ENCODE data around the gene CASQ1.

CASQ1 gene

DNA sequence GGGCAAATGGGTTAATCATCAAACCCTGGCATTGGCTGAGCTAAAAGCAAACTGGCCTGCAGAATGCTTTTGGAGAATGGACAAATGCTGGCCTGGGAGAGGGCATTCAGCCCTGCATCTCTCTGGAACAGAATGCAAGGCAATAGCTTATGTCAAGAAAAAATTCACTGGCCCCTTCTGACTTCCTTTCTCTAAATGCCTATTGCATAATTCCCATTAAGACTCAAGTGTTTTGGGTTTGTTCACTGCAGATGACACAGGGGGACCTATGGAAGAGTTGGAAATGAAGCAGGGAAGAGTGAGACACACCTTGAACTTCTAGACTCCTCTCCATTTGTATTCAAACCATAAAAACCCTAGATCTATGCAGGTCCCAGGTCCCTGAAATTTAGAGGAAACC is 30.7 kb downstream of the CASQ1 start:
- TF ChIP-seq, protein P1, sequence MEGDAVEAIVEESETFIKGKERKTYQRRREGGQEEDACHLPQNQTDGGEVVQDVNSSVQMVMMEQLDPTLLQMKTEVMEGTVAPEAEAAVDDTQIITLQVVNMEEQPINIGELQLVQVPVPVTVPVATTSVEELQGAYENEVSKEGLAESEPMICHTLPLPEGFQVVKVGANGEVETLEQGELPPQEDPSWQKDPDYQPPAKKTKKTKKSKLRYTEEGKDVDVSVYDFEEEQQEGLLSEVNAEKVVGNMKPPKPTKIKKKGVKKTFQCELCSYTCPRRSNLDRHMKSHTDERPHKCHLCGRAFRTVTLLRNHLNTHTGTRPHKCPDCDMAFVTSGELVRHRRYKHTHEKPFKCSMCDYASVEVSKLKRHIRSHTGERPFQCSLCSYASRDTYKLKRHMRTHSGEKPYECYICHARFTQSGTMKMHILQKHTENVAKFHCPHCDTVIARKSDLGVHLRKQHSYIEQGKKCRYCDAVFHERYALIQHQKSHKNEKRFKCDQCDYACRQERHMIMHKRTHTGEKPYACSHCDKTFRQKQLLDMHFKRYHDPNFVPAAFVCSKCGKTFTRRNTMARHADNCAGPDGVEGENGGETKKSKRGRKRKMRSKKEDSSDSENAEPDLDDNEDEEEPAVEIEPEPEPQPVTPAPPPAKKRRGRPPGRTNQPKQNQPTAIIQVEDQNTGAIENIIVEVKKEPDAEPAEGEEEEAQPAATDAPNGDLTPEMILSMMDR (conservative IDR thresholded peaks at IDR 0.05; ENCODE audit: low read depth, low read length), result no peak
- no peak for DNase-seq (ENCODE audit: low read depth)
- H3K4me3 ChIP-seq (ENCODE audit: low read depth, low read length), result no peak overlapping the region

DNA sequence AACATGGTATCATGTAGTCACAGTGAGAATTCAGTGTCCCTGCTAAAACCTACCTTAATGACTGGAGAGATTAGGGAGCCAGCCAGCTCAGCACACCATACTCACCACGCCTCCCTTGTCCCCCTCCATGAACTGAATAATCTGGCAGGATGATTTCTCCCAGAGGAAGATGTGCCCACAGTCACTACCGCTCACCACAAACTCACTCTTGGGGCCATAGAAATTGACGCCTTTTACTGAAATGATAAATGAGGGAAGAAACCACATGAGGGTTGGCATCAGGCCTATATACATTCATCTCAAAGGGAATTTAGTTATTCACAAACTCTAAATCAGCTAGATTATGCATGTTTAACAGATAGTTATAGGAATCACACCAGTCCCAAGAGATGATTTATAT is 32.2 kb downstream of the CASQ1 start:
- TF ChIP-seq, protein P1 (conservative IDR thresholded peaks at IDR 0.05; ENCODE audit: low read depth, low read length), result no peak
- DNase-seq (ENCODE audit: low read depth), result no peak
- no peak overlapping the region for H3K4me3 ChIP-seq (ENCODE audit: low read depth, low read length)

DNA sequence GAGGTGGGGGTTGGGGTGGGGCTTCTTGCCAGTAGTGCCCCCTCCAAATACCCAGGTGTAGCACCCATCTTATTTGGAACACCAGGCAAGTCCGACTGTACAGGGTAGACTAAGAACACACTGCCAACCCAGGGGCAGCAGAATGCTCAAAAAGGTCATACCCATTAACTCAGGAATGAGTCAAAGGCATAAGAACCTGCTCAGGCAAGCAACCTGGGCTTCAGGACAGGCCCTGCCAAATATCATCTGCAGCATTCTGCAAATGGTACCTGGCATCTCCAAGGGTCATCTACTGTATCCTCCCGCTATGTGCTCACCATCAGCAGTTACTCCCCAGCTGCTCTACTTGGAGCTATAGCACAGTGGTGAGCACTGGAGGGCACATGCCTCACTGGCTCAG is 34.2 kb downstream of the CASQ1 start:
- TF ChIP-seq, protein P1 (conservative IDR thresholded peaks at IDR 0.05; ENCODE audit: low read depth, low read length), result no peak
- H3K4me3 ChIP-seq (ENCODE audit: low read depth, low read length), result no peak overlapping the region
- no peak for DNase-seq (ENCODE audit: low read depth)

DNA sequence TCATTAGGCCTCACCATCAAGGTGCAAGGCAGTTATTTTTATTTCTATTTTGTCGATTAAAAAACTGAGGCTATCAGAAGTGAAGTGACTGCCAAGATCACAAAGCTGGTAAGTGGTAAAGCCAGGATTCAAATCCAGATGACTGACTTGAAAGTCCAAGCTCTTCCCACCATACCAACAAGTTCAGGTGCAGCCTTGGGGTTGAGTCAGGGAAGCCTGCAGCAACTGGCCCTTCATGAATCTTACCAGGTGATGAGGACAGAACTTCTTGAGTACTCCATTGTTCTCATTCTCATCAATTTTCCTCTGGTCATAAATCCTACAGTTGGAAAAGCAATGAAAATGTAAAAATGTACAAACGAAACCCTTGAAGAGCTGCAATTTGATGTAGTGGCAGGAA is 35.0 kb downstream of the CASQ1 start:
- DNase-seq (ENCODE audit: low read depth), result no peak
- no peak overlapping the region for H3K4me3 ChIP-seq (ENCODE audit: low read depth, low read length)
- TF ChIP-seq, protein P1 (conservative IDR thresholded peaks at IDR 0.05; ENCODE audit: low read depth, low read length), result no peak

DNA sequence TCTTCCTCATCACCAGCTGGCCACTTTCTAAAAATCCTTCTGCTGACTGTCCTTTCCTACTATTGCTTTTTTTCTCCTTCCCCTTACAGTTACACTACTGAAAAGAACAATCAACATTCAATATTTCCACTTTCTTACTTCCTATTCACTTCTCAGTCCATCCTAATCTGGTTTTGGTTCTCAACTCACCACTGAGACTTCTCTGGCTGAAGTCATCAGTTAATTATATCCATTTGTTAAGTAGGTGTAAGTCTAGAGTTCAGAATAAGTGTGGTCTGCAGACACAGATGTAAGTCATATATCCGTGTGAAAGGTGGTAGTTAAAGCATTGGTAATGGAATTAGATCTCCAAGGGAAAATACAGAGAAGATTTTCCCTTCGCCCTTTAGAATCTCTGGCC is 36.2 kb downstream of the CASQ1 start:
- no peak for DNase-seq (ENCODE audit: low read depth)
- TF ChIP-seq, protein P1 (conservative IDR thresholded peaks at IDR 0.05; ENCODE audit: low read depth, low read length), result no peak

DNA sequence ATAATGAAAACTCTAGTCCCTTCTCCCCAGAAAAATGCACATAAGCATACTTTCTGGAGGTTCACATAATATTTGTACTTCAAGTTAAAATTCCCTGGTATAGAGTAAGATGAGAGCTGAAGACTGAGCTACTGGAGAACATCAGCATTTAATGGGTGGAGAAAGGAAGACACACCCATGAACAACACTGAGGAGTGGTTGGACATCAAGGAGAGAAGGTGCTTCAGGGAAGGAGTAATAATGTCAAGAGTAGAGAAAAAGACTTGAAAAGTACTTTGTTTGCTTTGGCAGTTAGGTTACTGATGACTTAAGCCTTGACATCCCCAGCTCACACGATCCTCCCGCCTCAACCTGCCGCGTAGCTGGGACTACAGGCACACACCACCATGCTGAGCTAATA is 36.7 kb downstream of the CASQ1 start:
- H3K4me3 ChIP-seq (ENCODE audit: low read depth, low read length), result no peak overlapping the region
- DNase-seq (ENCODE audit: low read depth), result no peak
- TF ChIP-seq, protein P1 (conservative IDR thresholded peaks at IDR 0.05; ENCODE audit: low read depth, low read length), result no peak

More for the DNA sequence above, 36.2 kb downstream of the CASQ1 start:
- no peak overlapping the region for H3K4me3 ChIP-seq (ENCODE audit: low read depth, low read length)

DNA sequence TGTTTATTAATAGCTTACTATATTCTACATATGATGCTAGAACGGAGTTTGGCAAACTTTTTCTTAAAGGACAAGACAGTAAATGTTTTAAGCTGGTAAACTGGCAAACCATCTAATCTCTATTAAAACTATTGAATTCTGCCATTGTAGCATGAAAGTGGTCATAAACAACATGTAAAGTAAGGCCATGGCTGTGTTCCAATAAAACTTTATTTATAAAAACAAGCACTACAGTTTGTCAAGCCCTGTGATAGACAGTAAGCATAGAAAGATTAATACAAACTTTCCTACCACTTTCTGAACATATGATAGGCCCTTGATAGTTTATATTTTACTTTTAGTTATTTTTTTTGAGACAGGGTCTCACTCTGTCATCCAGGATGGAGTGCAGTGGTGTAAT is 37.2 kb downstream of the CASQ1 start:
- no peak for DNase-seq (ENCODE audit: low read depth)
- no peak overlapping the region for H3K4me3 ChIP-seq (ENCODE audit: low read depth, low read length)
- TF ChIP-seq, protein P1 (conservative IDR thresholded peaks at IDR 0.05; ENCODE audit: low read depth, low read length), result no peak
